Kidney epithelial cell (primary cell): ENCODE measurements around the gene KRT71. TPM values are rescaled to one million over a fixed set of nuclear protein-coding genes. Genes with fewer than 3 reads are reported as not detected.
"Not testable (repeated sequence)": the region's sequence is repeated elsewhere in the genome, so short reads cannot be mapped to it uniquely, and the experiment has no call there.

Experiments used
- DNase-seq: peaks from one replicate; pipeline ENCODE4 v3.0.0-alpha.2; 2010; ENCODE audit warnings: low read depth
- H3K27me3 ChIP-seq: 2 replicates; pipeline ENCODE4 v1.6.0; 2011; ENCODE audit warnings: low read length; ENCODE audit not compliant: control insufficient read depth, insufficient read depth
- H3K36me3 ChIP-seq: 2 replicates; pipeline ENCODE4 v1.5.1; 2011; ENCODE audit warnings: low read length; ENCODE audit not compliant: control insufficient read depth, insufficient read depth
- H3K4me3 ChIP-seq: 2 replicates; pipeline ENCODE4 v1.5.1; 2011; ENCODE audit warnings: low read depth, mild to moderate bottlenecking, control low read depth, low read length
- CTCF ChIP-seq: IDR thresholded peaks from 2 replicates; pipeline ENCODE4 v1.5.1; 2011; ENCODE audit warnings: mild to moderate bottlenecking, moderate library complexity, low read length, control low read depth, inconsistent platforms; ENCODE audit not compliant: insufficient read depth, poor library complexity, severe bottlenecking
- total RNA-seq: library from RNA; depleted of rRNA; stranded (reverse); fragments of >200 nt; gene quantifications from 2 replicates; pipeline ENCODE4 v1.2.3, GENCODE V29; 2015

The KRT71 gene
- total RNA-seq, 1 donor from 2014 or later, result not detected

- TF ChIP-seq CTCF, result no peak
- Histone ChIP-seq H3K36me3 (no peaks in the 10 kb centered on the region), H3K4me3 (no peak overlapping the region), H3K27me3 (peaks cover 41% of the 10 kb centered on the region)
- DNase-seq, result no peak
Observed at GRCh38 chr12:52598966-52599365, 46.0 kb upstream of the KRT71 start.

GRCh38 chr12:52594237-52594636, 41.3 kb upstream of the KRT71 start:
- not testable (repeated sequence) for H3K36me3 ChIP-seq, DNase-seq, H3K4me3 ChIP-seq
- peaks cover 12% of the 10 kb centered on the region for H3K27me3 ChIP-seq

GRCh38 chr12:52591521-52591920, 38.6 kb upstream of the KRT71 start:
- no peak overlapping the region for H3K4me3 ChIP-seq
- no peaks in the 10 kb centered on the region for H3K36me3 ChIP-seq
- DNase-seq, result no peak
- no peak for TF ChIP-seq CTCF
- peaks cover 4% of the 10 kb centered on the region for H3K27me3 ChIP-seq

GRCh38 chr12:52590021-52590420, 37.1 kb upstream of the KRT71 start:
- TF ChIP-seq CTCF, result no peak
- DNase-seq, result no peak
- H3K36me3 ChIP-seq, result no peaks in the 10 kb centered on the region
- H3K27me3 ChIP-seq, result peaks cover 4% of the 10 kb centered on the region
- no peak overlapping the region for H3K4me3 ChIP-seq

GRCh38 chr12:52587563-52587962, 34.6 kb upstream of the KRT71 start:
- no peak for TF ChIP-seq CTCF
- peaks cover 1% of the 10 kb centered on the region for H3K27me3 ChIP-seq
- DNase-seq, result no peak

GRCh38 chr12:52585946-52586345, 33.0 kb upstream of the KRT71 start:
- H3K27me3 ChIP-seq, result peaks cover 2% of the 10 kb centered on the region
- no peak for TF ChIP-seq CTCF
- H3K36me3 ChIP-seq, result no peaks in the 10 kb centered on the region
- DNase-seq, result no peak
- no peak overlapping the region for H3K4me3 ChIP-seq

More at GRCh38 chr12:52587563-52587962, 34.6 kb upstream of the KRT71 start:
- no peaks in the 10 kb centered on the region for H3K36me3 ChIP-seq
- no peak overlapping the region for H3K4me3 ChIP-seq

- no peaks in the 10 kb centered on the region for H3K36me3 ChIP-seq
- no peak for TF ChIP-seq CTCF
- peaks cover 2% of the 10 kb centered on the region for H3K27me3 ChIP-seq
- no peak overlapping the region for H3K4me3 ChIP-seq
- DNase-seq, result no peak
Observed at GRCh38 chr12:52585066-52585465, 32.1 kb upstream of the KRT71 start.
